Keratinocyte (primary cell): ENCODE data around the gene NES. TPM values are rescaled to one million over a fixed set of nuclear protein-coding genes. Genes with fewer than 3 reads are reported as not detected.
A peak's percentile ranks its signal among the peaks of the same experiment; 100 is the strongest.

Experiments
- DNase-seq: peaks from one replicate; pipeline ENCODE4 v3.0.0-alpha.2; 2011; ENCODE audit warnings: low read depth, missing footprints, low spot score
- FAIRE-seq: peaks from 2 replicates; lab custom pipeline; 2011; peaks lifted over from hg19 to GRCh38; lab: Jason Lieb, UNC
- H2AFZ ChIP-seq: 2 replicates; pipeline ENCODE4 v1.6.0; 2012; ENCODE audit warnings: low read length, control low read depth, inconsistent platforms; ENCODE audit not compliant: control insufficient read depth
- H3K27ac ChIP-seq: 2 replicates; pipeline ENCODE4 v1.5.1; 2011; ENCODE audit warnings: low read length; ENCODE audit not compliant: control insufficient read depth, insufficient read depth
- H3K27me3 ChIP-seq: 3 replicates; pipeline ENCODE4 v1.6.0; 2011; ENCODE audit warnings: low read length; ENCODE audit not compliant: control insufficient read depth, insufficient read depth; ENCODE audit errors: extremely low read depth
- H3K36me3 ChIP-seq, 2 experiments: 2 replicates in 1 of 2; 3 replicates in 1 of 2; pipeline ENCODE4 v1.5.1; 2011; ENCODE audit warnings: low read length in 2 of 2, mild to moderate bottlenecking in 1 of 2; ENCODE audit not compliant: control insufficient read depth in 2 of 2, insufficient read depth in 2 of 2; ENCODE audit errors: extremely low read depth in 1 of 2
- H3K4me1 ChIP-seq: 3 replicates; pipeline ENCODE4 v1.5.1; 2011; ENCODE audit warnings: low read length; ENCODE audit not compliant: control insufficient read depth, insufficient read depth; ENCODE audit errors: extremely low read depth
- H3K4me2 ChIP-seq: 3 replicates; pipeline ENCODE4 v1.6.0; 2011; ENCODE audit warnings: low read depth, low read length; ENCODE audit not compliant: control insufficient read depth, insufficient read depth; ENCODE audit errors: extremely low read depth
- H3K4me3 ChIP-seq, 3 experiments: fragments of 200-600 bp in 1 of 3; sonication (generic) in 1 of 3; 2 replicates in 2 of 3; 3 replicates in 1 of 3; pipeline ENCODE4 v1.5.1; 2011 to 2016; ENCODE audit warnings: low read length in 3 of 3, mild to moderate bottlenecking in 3 of 3, control low read depth in 2 of 3, inconsistent platforms in 1 of 3, low read depth in 1 of 3, mixed read lengths in 1 of 3, mixed run types in 1 of 3, moderate library complexity in 1 of 3; ENCODE audit not compliant: control insufficient read depth in 2 of 3, insufficient read depth in 2 of 3; ENCODE audit errors: extremely low read depth in 1 of 3
- H3K79me2 ChIP-seq: 2 replicates; pipeline ENCODE4 v1.6.0; 2012; ENCODE audit warnings: low read length; ENCODE audit not compliant: control insufficient read depth, insufficient read depth
- H3K9ac ChIP-seq: 3 replicates; pipeline ENCODE4 v1.6.0; 2011; ENCODE audit warnings: low read length; ENCODE audit not compliant: control insufficient read depth, insufficient read depth; ENCODE audit errors: extremely low read depth
- H3K9me1 ChIP-seq: 3 replicates; pipeline ENCODE4 v1.6.0; 2011; ENCODE audit warnings: low read length; ENCODE audit not compliant: control insufficient read depth, insufficient read depth; ENCODE audit errors: extremely low read depth
- H3K9me3 ChIP-seq: 2 replicates; pipeline ENCODE4 v1.5.1; 2012; ENCODE audit warnings: low read depth, low read length; ENCODE audit not compliant: control insufficient read depth
- H4K20me1 ChIP-seq: 3 replicates; pipeline ENCODE4 v1.6.0; 2011; ENCODE audit warnings: low read length; ENCODE audit not compliant: control insufficient read depth, insufficient read depth; ENCODE audit errors: extremely low read depth
- EZH2 ChIP-seq: IDR thresholded peaks from one replicate; pipeline ENCODE4 v1.6.1; 2012; ENCODE audit warnings: inconsistent platforms, mild to moderate bottlenecking, low read length, moderate library complexity
- dilution Hi-C: fragments of 300-500 bp; cut with MboI; formaldehyde crosslinking; loops from one replicate; pipeline ENCODE4 v1.7.0; 2020; ENCODE audit warnings: low sequenced_read_pairs; ENCODE audit not compliant: extremely low pct_ligation_motif_present
- polyA plus RNA-seq, 5 experiments: library from polyadenylated mRNA; depleted of rRNA in 3 of 5; stranded (reverse) in 3 of 5; stranded (forward) in 1 of 5; unstranded in 1 of 5; fragments of >200 nt; gene quantifications; 1 replicate in 1 of 5; 2 replicates in 3 of 5; 3 replicates in 1 of 5; pipeline versions ENCODE4 v1.2.1 to v1.2.3, GENCODE V29; 2011 to 2012; ENCODE audit warnings: missing spikeins in 2 of 5, low read depth in 1 of 5, low replicate concordance in 1 of 5
- TF ChIP-seq, protein P1 (sequence below), 3 experiments: IDR thresholded peaks in 1 of 3; conservative IDR thresholded peaks in 1 of 3; optimal IDR thresholded peaks in 1 of 3; 2 replicates in 2 of 3; 3 replicates in 1 of 3; pipeline versions ENCODE3 to v1.5.1; 2011; ENCODE audit warnings: low read length in 3 of 3, mild to moderate bottlenecking in 3 of 3, moderate library complexity in 2 of 3, control low read depth in 1 of 3, inconsistent platforms in 1 of 3; ENCODE audit not compliant: insufficient read depth in 2 of 3; ENCODE audit errors: extremely low read depth in 1 of 3

NES gene
- polyA plus RNA-seq, 1 donor (not counting 4 experiments of a cell fraction or from before 2014, with no cell fraction given): not detected

DNA sequence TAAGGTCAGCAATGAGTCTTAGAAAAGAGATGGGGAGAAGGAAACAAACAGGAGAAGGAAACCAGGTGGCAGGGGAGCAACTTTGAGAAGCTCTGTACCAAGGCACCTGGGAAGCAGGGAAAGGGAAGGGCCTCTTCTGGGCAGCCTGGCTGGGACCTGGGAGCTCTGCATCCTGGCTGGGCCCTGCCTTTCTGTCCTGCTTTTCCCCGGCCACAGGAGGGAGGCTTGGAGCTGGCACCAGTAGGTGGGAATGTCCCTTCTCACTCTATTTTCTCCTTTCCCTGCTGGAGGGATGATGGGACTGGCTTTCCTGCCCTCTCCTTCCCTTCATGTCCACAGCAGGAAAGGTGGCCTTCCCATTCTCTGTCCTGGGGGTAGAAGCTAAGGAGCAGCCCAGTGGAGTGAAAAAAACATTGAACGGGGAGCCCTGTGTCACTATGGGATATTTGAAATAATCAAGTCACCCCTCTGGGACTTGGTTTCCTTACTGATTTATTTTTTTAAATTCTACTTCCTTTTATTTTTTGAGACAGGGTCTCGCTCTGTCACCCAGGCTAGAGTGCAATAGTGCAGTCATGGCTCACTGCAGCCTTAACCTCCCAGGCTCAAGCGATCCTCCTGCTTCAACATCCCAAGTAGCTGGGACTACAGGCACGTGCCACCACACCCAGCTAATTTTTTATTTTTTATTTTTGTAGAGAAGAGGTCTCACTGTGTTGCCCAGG lies 5.1 kb upstream of the NES start:
- Histone ChIP-seq H3K27ac (no peak overlapping the region), H3K9ac (no peak overlapping the region), H4K20me1 (no peaks in the 10 kb centered on the region), H3K4me2 (no peak overlapping the region), H3K4me1 (peaks cover 22% of the 10 kb centered on the region), H2AFZ (no peak overlapping the region), H3K9me1 (no peaks in the 10 kb centered on the region), H3K27me3 (peaks cover 16% of the 10 kb centered on the region), H3K9me3 (no peaks in the 10 kb centered on the region), H3K79me2 (no peaks in the 10 kb centered on the region), H3K4me3 (no peak overlapping the region), H3K36me3 (no peaks in the 10 kb centered on the region)
- dilution Hi-C loops: no loop called here
- DNase-seq: no peak
- no peak for FAIRE-seq
- no peak for TF ChIP-seq EZH2
- TF ChIP-seq, protein P1, sequence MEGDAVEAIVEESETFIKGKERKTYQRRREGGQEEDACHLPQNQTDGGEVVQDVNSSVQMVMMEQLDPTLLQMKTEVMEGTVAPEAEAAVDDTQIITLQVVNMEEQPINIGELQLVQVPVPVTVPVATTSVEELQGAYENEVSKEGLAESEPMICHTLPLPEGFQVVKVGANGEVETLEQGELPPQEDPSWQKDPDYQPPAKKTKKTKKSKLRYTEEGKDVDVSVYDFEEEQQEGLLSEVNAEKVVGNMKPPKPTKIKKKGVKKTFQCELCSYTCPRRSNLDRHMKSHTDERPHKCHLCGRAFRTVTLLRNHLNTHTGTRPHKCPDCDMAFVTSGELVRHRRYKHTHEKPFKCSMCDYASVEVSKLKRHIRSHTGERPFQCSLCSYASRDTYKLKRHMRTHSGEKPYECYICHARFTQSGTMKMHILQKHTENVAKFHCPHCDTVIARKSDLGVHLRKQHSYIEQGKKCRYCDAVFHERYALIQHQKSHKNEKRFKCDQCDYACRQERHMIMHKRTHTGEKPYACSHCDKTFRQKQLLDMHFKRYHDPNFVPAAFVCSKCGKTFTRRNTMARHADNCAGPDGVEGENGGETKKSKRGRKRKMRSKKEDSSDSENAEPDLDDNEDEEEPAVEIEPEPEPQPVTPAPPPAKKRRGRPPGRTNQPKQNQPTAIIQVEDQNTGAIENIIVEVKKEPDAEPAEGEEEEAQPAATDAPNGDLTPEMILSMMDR (optimal IDR thresholded peaks at IDR 0.05 in 1 of 3, IDR thresholded peaks at IDR 0.05 in 1 of 3, conservative IDR thresholded peaks at IDR 0.05 in 1 of 3; ENCODE audit: extremely low read depth in 1 of 3, insufficient read depth in 2 of 3, low read length in 3 of 3): peak in 1 of 3 experiments; percentile 9

DNA sequence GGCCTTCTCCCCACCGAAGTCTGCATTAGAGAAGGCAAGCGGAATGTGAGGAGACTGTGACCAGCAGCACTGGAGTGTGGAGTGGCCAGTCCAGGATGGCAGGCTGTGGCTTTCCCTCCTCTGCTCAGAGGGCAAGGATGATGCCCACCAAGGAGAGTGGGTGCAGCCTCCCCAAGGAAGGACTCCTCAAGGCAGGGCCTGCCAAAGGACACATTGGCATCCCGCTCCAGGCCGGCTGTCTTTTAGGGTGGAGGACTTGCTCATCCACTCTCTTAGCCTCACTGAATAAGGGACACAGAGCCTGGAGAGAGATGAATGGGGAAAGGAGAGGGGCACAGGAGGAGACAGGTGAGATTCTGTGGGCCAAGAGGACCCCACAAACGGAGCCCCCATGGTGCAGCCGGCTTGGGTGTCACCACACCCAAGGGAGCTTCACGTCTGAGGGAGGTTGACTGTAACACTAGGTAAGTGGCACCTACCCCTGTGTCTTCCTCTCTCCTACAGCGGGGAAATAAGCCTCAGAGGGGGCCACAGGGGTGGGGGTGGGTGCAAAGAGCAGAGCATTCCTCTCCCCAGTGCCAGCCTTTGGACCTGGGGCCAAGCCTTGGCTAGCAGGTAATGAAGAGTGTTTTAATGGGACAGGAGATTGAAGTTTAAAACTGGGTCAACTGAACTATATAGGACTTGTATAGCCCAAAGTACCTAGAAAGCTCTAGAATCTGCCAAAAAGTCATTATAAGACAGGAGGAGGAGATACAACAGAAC lies 4.2 kb upstream of the NES start:
- Histone ChIP-seq H3K4me1 (peaks cover 22% of the 10 kb centered on the region), H3K27me3 (peaks cover 25% of the 10 kb centered on the region), H3K4me2 (no peak overlapping the region), H3K9ac (no peak overlapping the region), H2AFZ (no peak overlapping the region), H3K79me2 (no peaks in the 10 kb centered on the region), H4K20me1 (no peaks in the 10 kb centered on the region), H3K9me3 (no peaks in the 10 kb centered on the region), H3K27ac (no peak overlapping the region), H3K36me3 (no peaks in the 10 kb centered on the region), H3K9me1 (no peaks in the 10 kb centered on the region), H3K4me3 (no peak overlapping the region)
- TF ChIP-seq, protein P1 (optimal IDR thresholded peaks at IDR 0.05 in 1 of 3, IDR thresholded peaks at IDR 0.05 in 1 of 3, conservative IDR thresholded peaks at IDR 0.05 in 1 of 3; ENCODE audit: extremely low read depth in 1 of 3, insufficient read depth in 2 of 3, low read length in 3 of 3): no peak
- no peak for TF ChIP-seq EZH2
- DNase-seq (no peak), FAIRE-seq (no peak)
- dilution Hi-C loops: no loop called here
